D341Med (cell line): ENCODE results near the gene FKBP14.
"Not testable (repeated sequence)": the region's sequence is repeated elsewhere in the genome, so short reads cannot be mapped to it uniquely, and the experiment has no call there.

ENCODE experiments used
- DNase-seq: peaks from one replicate; pipeline ENCODE4 v3.0.0; 2012; ENCODE audit warnings: low spot score

FKBP14 gene, protein sequence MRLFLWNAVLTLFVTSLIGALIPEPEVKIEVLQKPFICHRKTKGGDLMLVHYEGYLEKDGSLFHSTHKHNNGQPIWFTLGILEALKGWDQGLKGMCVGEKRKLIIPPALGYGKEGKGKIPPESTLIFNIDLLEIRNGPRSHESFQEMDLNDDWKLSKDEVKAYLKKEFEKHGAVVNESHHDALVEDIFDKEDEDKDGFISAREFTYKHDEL

DNA sequence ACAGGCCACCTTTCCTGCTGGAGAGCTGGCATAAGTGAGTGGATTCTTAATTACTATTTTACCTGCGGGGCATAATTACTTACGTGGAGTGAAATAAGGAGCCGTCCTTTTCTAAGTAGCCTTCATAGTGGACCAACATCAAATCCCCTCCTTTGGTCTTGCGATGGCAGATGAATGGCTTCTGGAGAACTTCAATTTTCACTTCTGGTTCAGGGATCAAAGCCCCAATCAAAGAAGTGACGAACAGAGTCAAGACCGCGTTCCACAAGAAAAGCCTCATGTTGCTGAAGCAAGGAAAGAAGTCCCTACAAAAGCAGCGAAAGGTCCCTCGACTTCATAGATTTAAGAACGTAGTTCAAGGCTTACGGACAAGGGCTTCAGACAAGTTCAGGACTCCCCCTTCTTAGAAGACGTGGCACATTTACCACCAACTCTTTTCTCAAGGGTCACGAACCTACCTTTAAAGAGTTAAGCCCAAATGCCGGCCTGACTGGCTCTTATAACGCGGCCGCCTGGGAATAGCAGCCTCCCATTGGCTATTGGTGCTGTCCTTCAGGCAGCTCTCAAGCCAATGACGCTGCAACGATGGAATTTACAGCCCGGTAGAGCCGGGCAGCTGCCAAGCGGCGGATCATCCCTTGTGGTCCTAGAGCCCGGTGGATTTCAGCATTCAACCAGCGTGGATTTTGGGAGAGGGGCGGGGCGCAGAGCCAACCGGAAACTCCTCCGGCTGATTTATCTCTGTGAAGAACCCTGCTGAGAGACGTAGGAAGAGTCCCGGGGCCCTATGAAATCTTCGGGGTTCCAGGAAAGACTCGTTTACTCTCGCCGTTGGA, at the start of gene FKBP14:
Gene FKBP14 (minus strand): TSS at position 474 of the 836 bp plus-strand sequence. CDS start 194 bp downstream, at position 280.
- peak; percentile 96 for DNase-seq

DNA sequence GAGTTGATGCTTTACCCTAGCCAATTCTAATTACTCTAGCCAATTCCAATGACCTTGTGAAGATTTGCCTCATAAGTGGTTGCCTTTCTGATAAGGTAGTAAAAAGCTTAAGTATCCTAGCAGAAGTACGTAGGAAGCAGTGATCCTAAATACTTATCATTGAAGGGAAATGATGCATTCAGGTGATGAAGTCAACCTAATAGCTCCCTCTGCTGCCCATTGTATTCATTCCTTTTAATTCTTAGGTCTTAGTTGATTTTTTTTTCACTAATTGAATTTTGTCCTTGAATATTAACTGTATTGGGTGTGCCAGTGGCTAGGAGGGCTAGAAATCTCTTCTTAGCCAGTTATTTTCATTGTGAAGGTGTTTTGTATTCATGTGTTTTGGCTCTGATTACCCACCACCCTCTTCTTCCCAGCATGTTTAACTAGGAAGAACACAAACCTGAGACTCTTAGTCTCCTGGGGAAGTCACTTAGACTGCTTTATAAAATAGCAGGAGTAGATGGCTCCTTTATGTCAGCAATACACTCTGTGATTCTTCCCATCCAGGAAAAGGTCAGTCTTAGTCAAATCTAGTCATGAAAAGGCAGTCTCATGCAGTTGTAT, 48.0 kb upstream of the FKBP14 start:
- peak; percentile 38 for DNase-seq

DNA sequence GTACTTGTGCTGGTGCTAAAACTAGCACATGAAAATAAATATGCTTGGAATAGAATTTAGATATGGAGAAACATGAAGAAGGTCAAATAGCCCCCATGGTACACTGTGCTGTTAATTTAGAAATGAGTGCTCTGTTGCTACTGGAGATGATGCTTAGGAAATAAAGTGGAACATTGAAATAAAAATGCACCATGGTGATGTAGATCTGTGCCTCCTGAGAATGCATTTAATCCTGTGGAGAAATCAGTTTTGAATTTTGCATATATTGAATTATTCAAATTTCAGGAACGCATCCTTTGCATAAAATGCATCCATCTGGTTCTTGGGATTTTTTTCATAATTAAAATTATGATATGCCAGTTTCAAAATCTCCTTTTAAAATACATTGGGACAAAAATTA, 46.2 kb upstream of the FKBP14 start:
- DNase-seq: no peak

DNA sequence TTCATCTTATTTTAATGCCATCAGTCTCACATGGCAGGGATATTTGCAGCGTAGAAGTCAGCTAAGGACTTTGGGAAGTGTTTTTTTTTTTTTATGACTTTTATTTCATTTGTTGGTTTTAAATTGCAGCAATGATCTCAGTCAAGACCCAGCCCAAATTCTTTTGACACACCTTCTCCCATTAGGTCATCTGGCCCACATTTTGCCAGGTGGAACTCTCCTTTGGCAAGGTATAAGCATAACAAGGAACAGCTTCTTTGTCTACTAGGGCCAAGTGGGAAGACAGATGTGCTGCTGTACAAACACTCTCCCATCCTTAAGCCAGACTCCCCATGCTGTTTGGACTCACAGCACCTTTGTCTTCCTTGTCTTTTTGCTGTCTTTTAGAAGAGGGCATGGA, 43.5 kb upstream of the FKBP14 start:
- DNase-seq: no peak

DNA sequence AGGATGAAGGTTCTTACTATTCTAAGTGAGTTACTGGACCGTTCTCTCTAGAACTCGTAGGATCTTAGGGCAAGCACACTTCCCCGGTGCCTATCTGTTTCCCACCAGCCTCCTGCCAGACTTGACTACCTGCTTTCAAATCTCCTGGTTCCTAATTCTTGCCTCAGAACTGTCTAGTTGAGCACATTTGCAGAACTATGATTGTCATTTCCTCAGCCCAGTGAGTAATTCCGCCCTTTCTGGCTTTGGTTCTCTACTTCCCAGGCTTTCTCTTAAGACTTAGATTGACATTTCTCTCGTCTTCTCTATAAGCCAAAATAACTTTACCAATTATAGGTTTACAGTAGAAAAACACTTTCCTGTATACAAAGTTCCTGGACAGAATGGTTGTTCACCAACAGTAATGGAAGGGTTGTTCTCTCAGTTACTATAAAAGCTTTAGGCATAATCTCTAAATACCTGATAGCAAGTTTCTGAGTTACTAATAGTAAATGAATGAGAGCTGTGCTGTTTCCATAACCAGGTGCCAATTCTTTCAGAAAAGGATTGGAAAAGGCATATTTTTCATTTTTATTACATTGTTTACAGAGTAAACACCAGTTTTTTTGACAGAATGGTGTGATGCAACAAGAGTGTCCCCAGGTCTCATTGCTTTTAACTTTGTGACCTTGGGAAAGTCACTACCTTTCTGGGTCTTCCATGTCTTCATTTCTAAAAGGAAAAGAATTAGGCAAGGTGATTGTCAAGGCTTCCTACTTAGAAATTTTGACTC, 42.8 kb upstream of the FKBP14 start:
- no peak for DNase-seq

DNA sequence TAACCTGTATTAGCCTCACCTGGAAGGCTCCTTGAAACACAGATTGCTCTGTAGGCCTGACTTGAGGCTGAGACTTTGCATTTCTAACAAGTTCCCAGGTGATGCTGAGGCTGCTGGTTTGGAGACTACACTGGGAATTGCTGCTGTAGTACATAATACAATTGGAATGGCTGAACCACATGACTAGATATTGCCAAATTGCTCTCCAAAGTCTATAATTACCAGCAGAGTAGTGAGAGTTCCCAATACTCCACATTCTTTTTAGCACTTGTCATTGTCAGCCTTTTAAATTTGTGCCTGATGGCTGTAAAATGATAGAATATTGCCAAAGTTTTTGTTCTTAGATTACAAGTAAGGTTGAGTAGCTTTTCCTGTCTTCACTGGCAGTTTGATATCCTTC, 41.6 kb upstream of the FKBP14 start:
- DNase-seq: no peak

DNA sequence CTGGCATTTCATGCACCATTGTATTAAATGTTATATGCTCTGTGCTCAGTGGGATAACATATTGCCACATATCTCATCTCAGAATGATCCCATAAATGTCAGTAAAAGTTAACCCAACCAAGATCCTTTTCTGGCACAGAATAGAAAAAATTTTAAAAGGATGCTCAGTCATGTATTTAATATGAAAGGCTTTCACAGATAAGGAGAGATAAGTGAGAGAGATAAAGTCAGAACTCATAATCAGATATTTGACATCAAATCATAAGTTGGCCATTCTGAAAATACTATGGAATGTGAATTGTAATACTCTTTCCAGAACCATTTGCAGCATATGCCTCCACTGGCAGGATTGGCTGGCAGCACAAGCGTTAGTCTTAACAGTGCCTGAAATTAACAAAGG, 40.2 kb upstream of the FKBP14 start:
- DNase-seq: no peak

DNA sequence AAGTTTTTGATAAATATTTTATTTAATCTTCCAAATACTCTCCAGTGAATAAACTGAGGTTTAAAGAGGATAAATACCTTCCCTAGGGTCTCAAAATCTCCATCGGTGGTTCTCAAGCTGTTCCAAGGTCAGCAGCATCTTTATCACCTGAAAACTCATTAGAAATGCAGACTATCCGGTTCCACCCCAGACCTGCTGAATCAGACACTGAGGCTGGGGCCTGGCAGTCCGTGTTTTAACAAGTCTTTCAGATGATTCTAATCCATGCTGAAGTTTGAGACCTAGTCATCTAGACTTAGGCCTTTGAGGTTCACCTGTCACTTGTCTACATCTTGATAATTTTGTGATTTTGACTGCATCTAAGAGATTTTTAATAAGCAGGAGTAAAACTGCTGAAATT, 39.2 kb upstream of the FKBP14 start:
- DNase-seq: no peak

DNA sequence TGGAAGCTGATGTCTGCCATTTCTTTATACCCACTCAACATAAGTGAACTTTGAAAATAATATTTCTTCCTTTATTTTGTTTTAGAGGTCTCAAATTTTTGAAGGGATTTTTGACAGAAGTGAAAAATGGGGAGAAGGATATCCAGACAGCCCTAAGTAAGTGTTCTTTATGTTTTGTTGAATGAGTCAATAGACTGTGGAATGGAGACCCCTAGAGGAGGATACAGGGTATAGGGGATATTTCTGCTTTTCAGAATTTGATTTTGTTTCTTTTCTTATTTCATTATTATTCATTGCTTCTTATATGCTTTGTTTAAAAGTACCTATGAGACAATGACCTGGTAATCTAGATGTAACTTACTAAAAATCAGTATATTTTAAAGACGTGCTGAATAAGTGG, 36.1 kb upstream of the FKBP14 start:
- DNase-seq: peak; percentile 53

DNA sequence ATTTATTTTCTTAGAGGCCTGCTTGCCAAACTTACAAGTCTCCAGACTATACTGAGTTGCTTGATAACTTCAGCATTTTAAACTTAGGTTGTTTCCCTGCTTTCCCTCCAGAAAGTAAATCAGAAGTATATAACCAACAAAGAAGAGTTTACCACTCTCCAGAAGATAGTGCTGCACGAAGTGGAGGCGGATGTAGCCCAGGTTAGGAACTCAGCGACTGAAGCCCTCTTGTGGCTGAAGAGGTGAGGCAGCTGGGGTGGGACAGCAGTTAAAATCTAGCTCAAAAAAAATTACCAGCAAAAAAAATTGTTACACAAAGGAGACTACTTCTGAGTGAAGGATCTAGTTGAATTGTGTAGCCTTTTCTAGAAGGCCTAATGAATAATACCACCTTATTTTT, 35.3 kb upstream of the FKBP14 start:
- not testable (repeated sequence) for DNase-seq

DNA sequence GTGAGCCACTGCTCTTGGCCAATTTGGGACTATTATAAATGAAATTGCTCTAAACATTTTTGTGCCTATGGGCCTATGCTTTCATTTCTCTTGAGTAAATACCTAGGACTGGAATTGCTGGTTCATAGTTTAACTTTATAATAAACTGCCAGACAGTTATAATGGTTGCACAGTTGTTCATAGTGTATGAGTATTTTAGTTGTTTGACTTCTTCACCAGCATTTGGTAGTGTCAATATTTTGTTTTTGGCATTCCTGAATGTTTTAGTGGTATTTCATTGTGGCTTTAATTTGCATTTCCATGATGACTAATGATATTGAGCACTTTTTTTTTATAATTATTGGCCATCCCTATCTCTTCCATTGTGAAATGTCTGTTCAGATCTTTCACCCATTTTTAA, 31.2 kb upstream of the FKBP14 start:
- DNase-seq: no peak

DNA sequence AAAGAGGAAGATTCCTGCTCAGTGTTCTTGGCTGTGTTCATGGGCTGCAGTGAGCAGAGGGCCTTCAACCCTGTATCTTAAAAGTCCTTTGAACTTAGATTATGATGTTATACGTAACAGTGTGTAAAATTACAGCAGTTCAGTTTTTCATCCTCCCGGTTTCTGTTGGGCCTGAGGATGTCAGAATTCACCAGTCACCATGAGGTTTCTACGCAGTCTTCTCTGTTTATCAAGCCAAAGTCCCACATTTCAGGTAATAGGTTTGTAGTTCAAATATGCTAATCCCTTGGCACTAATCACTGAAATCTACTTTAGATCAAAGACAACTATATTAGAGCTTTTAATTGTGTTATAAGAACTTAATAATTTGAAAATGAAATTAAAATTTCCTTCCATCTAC, 26.6 kb upstream of the FKBP14 start:
- no peak for DNase-seq

DNA sequence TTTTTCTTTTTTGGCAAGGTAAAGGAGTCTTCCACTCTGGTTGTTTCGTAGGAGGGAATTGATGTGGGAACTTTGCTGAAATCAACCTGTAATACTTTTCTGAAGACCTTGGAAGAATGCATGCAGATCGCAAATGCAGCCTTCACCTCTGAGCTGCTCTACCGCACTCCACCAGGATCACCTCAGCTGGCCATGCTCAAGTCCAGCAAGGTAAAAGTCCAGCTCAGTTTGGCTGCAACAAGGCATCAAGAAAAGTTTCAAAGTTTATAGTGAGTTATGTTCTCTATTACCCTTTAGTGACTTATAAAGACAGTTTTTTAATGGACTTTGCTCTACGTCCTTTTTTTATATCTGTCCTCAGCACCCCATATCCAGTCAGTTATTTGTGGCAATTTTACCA, 22.7 kb upstream of the FKBP14 start:
- no peak for DNase-seq

DNA sequence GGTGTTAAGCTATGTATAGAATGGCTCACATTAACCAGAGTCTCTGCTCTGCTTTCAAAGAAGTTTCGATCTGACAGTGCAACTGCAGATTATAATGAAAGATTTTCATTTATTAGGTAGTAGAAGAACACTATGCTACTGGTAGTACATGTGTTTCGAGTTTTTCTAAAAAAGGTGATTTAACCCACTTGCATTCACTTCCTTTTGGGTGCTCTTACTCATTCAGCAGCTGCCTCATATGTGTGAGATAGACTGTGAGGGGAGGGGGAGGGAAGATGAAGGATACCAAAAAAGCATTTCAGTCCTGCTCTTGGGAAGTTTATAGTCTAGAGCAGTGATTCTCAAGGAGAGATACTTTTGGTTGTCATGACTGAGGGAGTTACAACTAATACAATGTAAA, 22.1 kb upstream of the FKBP14 start:
- no peak for DNase-seq

DNA sequence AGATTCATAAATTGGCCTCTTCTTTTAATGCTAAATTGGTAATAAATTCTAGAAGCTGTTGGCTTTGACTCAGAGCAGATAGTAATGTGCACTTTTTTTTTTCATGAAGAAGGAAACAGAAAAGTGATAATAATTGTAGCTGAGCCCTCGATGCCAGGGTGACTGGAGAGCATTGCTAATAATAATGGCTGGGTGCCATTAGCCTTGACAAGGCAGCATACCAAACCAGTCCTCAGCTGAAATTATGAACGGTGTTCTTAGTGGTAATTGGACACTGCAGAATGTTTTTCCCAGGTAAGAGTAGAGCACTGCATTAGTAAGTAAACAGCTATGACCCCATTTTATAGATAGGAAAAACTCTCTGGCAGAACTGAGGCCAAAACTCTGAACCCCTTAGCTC, 20.6 kb upstream of the FKBP14 start:
- no peak for DNase-seq

DNA sequence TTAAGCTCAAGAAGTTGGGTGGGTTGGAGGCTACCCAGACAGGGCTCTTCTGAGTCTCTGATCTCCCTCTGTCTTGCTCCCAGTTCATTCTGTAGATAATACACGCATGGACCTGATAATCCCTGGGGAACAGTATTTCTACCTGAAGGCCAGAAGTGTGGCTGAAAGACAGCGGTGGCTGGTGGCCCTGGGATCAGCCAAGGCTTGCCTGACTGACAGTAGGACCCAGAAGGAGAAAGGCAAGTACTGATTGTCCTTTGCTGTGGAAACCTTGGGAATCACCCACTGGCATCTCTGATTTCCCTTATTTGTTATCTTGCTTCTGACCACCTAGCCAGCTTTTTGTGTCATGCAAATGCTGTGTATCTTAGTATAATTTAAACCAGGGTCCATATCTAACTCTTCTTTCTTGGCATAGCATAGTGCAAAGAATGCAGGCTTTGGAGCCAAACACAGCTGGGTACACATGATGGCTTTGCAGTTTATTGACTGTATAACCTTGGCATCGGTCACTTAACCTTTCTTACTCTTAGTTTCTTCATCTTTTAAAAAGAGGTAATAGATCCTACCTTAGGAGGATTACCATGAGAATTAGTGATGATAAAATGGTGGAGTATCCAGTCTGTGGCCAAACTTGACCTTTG, 19.7 kb upstream of the FKBP14 start:
- no peak for DNase-seq

DNA sequence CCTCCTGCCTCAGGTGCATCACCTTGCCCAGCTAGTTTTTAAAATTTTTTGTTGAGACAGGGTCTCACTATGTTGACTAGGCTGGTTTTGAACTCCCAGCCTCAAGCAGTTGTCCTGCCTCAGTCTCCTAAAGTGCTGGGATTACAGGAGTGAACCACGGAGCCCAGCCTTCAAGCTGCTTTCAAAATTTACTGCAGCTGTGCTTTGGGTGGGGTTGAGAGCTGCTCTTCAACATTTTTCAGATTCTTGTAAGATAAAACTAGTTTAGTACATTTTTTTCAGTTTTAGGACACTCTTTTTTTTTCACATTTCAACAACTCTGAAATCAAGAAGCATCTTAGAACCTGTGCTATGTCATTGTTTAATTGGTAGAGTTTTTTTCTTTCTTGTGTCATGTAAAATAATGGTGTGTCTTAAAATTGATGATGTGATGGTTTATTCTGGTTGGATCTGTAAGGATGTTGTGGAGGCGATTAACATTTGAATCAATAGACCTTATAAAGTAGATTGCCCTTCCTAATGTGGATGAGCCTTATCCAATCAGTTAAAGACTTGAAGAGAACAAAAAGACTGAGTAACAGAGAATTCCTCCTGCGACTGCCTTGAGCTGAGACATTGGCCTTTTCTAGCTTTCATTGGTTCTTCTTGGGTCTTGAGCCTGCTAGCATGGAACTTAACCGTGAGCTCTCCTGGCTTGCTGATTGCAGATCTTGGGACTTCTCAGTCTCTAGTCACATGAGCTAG, 15.2 kb upstream of the FKBP14 start:
- no peak for DNase-seq

DNA sequence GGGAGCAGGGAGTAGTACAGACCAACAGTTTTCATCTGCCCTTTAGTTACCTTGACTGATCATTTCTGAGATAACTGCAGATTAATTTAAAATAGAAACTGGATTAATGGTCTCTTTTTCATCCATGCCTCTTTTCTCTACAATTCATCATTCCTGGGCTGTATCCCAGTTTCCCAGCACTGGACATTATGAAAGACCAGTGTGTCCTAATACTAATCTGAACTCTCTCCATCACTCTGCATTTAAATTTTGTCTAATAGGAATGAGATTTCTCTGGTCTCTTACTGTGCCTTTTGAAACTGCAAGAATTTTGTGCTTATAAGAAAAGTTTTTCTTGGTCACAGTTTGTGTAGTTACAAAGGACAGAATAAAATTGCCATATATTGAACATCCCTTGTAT, 14.4 kb upstream of the FKBP14 start:
- no peak for DNase-seq

DNA sequence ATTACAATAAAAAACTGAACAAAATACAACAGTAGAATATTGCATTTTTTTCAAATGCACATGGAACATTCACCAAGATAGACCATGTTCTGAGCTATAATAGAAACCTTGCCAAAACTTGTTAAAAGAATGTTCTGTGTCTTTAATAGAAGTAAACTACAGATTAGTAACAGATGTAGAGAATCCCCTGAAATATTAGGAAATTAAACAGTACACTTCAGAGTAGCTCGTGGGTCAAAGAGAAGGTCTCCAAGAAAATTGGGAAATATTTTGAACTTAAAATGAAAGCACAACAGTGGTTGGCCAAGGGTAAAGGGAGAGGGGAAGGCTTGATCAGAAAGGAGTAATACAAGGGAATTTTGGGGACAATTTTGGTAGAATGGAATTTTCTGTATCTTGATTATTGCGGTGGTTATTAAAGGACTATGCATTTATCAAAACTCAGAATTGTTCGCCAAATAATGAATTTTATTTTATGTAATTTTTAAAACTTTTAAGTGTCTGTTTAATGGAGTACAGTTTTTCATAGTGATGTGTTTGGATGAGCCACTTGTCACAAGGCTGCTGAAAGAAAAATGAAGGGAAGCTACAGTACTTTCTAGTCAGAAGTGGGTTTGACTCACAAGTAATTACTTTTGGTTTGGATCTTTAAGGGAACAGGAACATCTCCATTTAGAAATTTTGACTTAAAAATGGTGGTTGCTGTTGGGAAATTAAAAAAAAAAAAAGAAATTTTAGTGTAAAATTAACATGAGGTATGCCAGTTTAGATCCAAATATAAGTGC, 11.9 kb upstream of the FKBP14 start:
- DNase-seq: no peak

DNA sequence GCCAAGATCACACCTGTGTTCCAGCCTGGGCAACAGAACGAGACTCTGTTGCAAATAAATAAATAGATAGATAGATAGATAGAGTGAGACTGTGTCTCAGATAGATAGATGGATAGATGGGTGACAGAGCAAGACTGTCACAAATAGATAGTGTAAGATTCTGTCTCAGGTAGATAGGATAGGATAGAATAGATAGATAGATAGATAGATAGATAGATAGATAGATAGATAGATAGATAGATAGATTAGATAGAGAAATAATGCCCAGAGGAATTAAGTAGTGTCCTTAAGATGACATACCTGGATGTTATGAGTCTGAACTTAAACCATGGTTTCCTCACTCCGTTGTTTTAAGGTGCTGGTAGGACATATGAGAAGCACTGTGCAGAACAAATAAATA, 9.7 kb upstream of the FKBP14 start:
- no peak for DNase-seq

DNA sequence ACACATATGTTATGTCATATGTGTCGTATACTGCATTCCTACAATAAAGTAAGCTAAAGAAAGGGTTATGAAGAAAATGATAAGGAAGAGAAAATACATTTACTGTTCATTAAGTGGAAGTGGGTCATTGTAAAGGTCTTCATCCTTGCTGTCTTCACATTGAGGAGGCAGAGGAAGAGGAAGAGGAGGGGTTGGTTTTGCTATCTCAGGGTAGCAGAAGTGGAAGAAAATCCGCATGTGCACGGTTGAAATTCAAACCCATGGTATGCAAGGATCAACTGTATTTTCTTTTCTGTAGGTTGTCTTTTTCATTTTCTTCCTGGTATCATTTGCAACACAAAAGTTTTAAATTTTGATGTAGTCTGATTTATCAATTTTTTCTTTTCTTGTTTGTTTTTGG, 8.0 kb upstream of the FKBP14 start:
- no peak for DNase-seq
